ENCODE measurements around the gene ZFHX2. TPM values are rescaled to one million over a fixed set of nuclear protein-coding genes. Genes with fewer than 3 reads are reported as not detected.

The ZFHX2 gene
- total and polyA plus RNA-seq, 9 donors = 0.35 to 2.5 (median 1.8) TPM

- WGBS (ENCODE audit: insufficient coverage) = 88% methylated on average over 7 of the region's 10 CpGs
- H3K27me3 ChIP-seq (ENCODE audit: control insufficient read depth, insufficient read depth, low read length) = peaks cover 6% of the 10 kb centered on the region
- no peak overlapping the region for H3K4me3 ChIP-seq (ENCODE audit: low read length)
- H3K27ac ChIP-seq (ENCODE audit: low read length) = no peak overlapping the region
- DNase-seq = no peak
- H3K36me3 ChIP-seq (ENCODE audit: control insufficient read depth, insufficient read depth, low read length) = peaks cover 4% of the 10 kb centered on the region
- no peaks in the 10 kb centered on the region for H3K9me3 ChIP-seq (replicated peaks; ENCODE audit: control insufficient read depth, low read depth, low read length)
- peaks cover 16% of the 10 kb centered on the region for H3K4me1 ChIP-seq (ENCODE audit: control insufficient read depth, insufficient read depth, low read length)
Observed at GRCh38 chr14:23566112-23566777, 14.7 kb upstream of the ZFHX2 start.

GRCh38 chr14:23565626-23566025, 14.1 kb upstream of the ZFHX2 start:
- H3K27me3 ChIP-seq (ENCODE audit: control insufficient read depth, insufficient read depth, low read length) = peaks cover 1% of the 10 kb centered on the region
- H3K36me3 ChIP-seq (ENCODE audit: control insufficient read depth, insufficient read depth, low read length) = peaks cover 8% of the 10 kb centered on the region
- H3K4me3 ChIP-seq (ENCODE audit: low read length) = no peak overlapping the region
- no peak overlapping the region for H3K27ac ChIP-seq (ENCODE audit: low read length)
- no peaks in the 10 kb centered on the region for H3K9me3 ChIP-seq (replicated peaks; ENCODE audit: control insufficient read depth, low read depth, low read length)
- WGBS (ENCODE audit: insufficient coverage) = 81% methylated on average over 8 of the region's 11 CpGs
- H3K4me1 ChIP-seq (ENCODE audit: control insufficient read depth, insufficient read depth, low read length) = peaks cover 16% of the 10 kb centered on the region
- no peak for DNase-seq

- Histone ChIP-seq H3K36me3 (ENCODE audit: control insufficient read depth, insufficient read depth, low read length) (peaks cover 13% of the 10 kb centered on the region), H3K4me3 (ENCODE audit: low read length) (no peak overlapping the region), H3K27me3 (ENCODE audit: control insufficient read depth, insufficient read depth, low read length) (no peaks in the 10 kb centered on the region), H3K27ac (ENCODE audit: low read length) (no peak overlapping the region), H3K9me3 (replicated peaks; ENCODE audit: control insufficient read depth, low read depth, low read length) (no peaks in the 10 kb centered on the region), H3K4me1 (ENCODE audit: control insufficient read depth, insufficient read depth, low read length) (peaks cover 16% of the 10 kb centered on the region)
- DNase-seq = no peak
- WGBS (ENCODE audit: insufficient coverage) = 83% methylated on average over 2 of the region's 7 CpGs
Observed at GRCh38 chr14:23564876-23565275, 13.3 kb upstream of the ZFHX2 start.

- 87% methylated on average over 12 of the region's 13 CpGs for WGBS (ENCODE audit: insufficient coverage)
Observed at GRCh38 chr14:23564181-23564812, 12.7 kb upstream of the ZFHX2 start.

GRCh38 chr14:23563473-23564180, 12.1 kb upstream of the ZFHX2 start:
- Histone ChIP-seq H3K4me3 (ENCODE audit: low read length) (no peak overlapping the region), H3K36me3 (ENCODE audit: control insufficient read depth, insufficient read depth, low read length) (peaks cover 26% of the 10 kb centered on the region), H3K4me1 (ENCODE audit: control insufficient read depth, insufficient read depth, low read length) (peaks cover 15% of the 10 kb centered on the region), H3K9me3 (replicated peaks; ENCODE audit: control insufficient read depth, low read depth, low read length) (no peaks in the 10 kb centered on the region), H3K27ac (ENCODE audit: low read length) (no peak overlapping the region), H3K27me3 (ENCODE audit: control insufficient read depth, insufficient read depth, low read length) (no peaks in the 10 kb centered on the region)
- WGBS (ENCODE audit: insufficient coverage) = 84% methylated on average over 12 of the region's 14 CpGs
- DNase-seq = peak; percentile 24

More at GRCh38 chr14:23564181-23564812, 12.7 kb upstream of the ZFHX2 start:
- Histone ChIP-seq H3K9me3 (replicated peaks; ENCODE audit: control insufficient read depth, low read depth, low read length) (no peaks in the 10 kb centered on the region), H3K27me3 (ENCODE audit: control insufficient read depth, insufficient read depth, low read length) (no peaks in the 10 kb centered on the region), H3K4me1 (ENCODE audit: control insufficient read depth, insufficient read depth, low read length) (peaks cover 16% of the 10 kb centered on the region), H3K36me3 (ENCODE audit: control insufficient read depth, insufficient read depth, low read length) (peaks cover 19% of the 10 kb centered on the region), H3K4me3 (ENCODE audit: low read length) (no peak overlapping the region), H3K27ac (ENCODE audit: low read length) (no peak overlapping the region)
- DNase-seq = no peak

GRCh38 chr14:23562822-23563472, 11.4 kb upstream of the ZFHX2 start:
- H3K4me1 ChIP-seq (ENCODE audit: control insufficient read depth, insufficient read depth, low read length) = peaks cover 12% of the 10 kb centered on the region
- no peaks in the 10 kb centered on the region for H3K9me3 ChIP-seq (replicated peaks; ENCODE audit: control insufficient read depth, low read depth, low read length)
- no peaks in the 10 kb centered on the region for H3K27me3 ChIP-seq (ENCODE audit: control insufficient read depth, insufficient read depth, low read length)
- DNase-seq = peak; percentile 61
- H3K36me3 ChIP-seq (ENCODE audit: control insufficient read depth, insufficient read depth, low read length) = peaks cover 33% of the 10 kb centered on the region
- no peak overlapping the region for H3K4me3 ChIP-seq (ENCODE audit: low read length)
- WGBS (ENCODE audit: insufficient coverage) = 100% methylated on average over 2 of the region's 2 CpGs
- H3K27ac ChIP-seq (ENCODE audit: low read length) = no peak overlapping the region

GRCh38 chr14:23561873-23562821, 10.6 kb upstream of the ZFHX2 start:
- Histone ChIP-seq H3K36me3 (ENCODE audit: control insufficient read depth, insufficient read depth, low read length) (peaks cover 34% of the 10 kb centered on the region), H3K27ac (ENCODE audit: low read length) (no peak overlapping the region), H3K4me3 (ENCODE audit: low read length) (no peak overlapping the region), H3K9me3 (replicated peaks; ENCODE audit: control insufficient read depth, low read depth, low read length) (no peaks in the 10 kb centered on the region), H3K4me1 (ENCODE audit: control insufficient read depth, insufficient read depth, low read length) (peaks cover 8% of the 10 kb centered on the region), H3K27me3 (ENCODE audit: control insufficient read depth, insufficient read depth, low read length) (no peaks in the 10 kb centered on the region)
- WGBS (ENCODE audit: insufficient coverage) = 85% methylated on average over 11 of the region's 15 CpGs
- DNase-seq = no peak

- Histone ChIP-seq H3K4me1 (ENCODE audit: control insufficient read depth, insufficient read depth, low read length) (peaks cover 10% of the 10 kb centered on the region), H3K9me3 (replicated peaks; ENCODE audit: control insufficient read depth, low read depth, low read length) (no peaks in the 10 kb centered on the region), H3K27me3 (ENCODE audit: control insufficient read depth, insufficient read depth, low read length) (no peaks in the 10 kb centered on the region), H3K4me3 (ENCODE audit: low read length) (no peak overlapping the region), H3K27ac (ENCODE audit: low read length) (no peak overlapping the region), H3K36me3 (ENCODE audit: control insufficient read depth, insufficient read depth, low read length) (peaks cover 34% of the 10 kb centered on the region)
- no peak for DNase-seq
- no CpG with 5 or more reads among the region's 2 CpGs for WGBS (ENCODE audit: insufficient coverage)
Observed at GRCh38 chr14:23561259-23561658, 9.7 kb upstream of the ZFHX2 start.

GRCh38 chr14:23559926-23560520, 8.5 kb upstream of the ZFHX2 start:
- peaks cover 34% of the 10 kb centered on the region for H3K36me3 ChIP-seq (ENCODE audit: control insufficient read depth, insufficient read depth, low read length)
- no peaks in the 10 kb centered on the region for H3K9me3 ChIP-seq (replicated peaks; ENCODE audit: control insufficient read depth, low read depth, low read length)
- H3K27ac ChIP-seq (ENCODE audit: low read length) = no peak overlapping the region
- no peak overlapping the region for H3K4me3 ChIP-seq (ENCODE audit: low read length)
- DNase-seq = no peak
- H3K27me3 ChIP-seq (ENCODE audit: control insufficient read depth, insufficient read depth, low read length) = no peaks in the 10 kb centered on the region
- WGBS (ENCODE audit: insufficient coverage) = 100% methylated on average over 1 of the region's 3 CpGs
- peaks cover 12% of the 10 kb centered on the region for H3K4me1 ChIP-seq (ENCODE audit: control insufficient read depth, insufficient read depth, low read length)
